Activated CD8-positive, alpha-beta memory T cell treated with anti-CD3 and anti-CD28 coated beads, Interleukin-2, amount 50 U/mL, for 4 hours (primary cell): Measurements from ENCODE around the gene ATP2B2.
"Not testable (repeated sequence)": the region's sequence is repeated elsewhere in the genome, so short reads cannot be mapped to it uniquely, and the experiment has no call there.

ENCODE experiments used
- DNase-seq: peaks from one replicate; pipeline ENCODE4 v3.0.0-alpha.2; 2020

Gene ATP2B2

DNA sequence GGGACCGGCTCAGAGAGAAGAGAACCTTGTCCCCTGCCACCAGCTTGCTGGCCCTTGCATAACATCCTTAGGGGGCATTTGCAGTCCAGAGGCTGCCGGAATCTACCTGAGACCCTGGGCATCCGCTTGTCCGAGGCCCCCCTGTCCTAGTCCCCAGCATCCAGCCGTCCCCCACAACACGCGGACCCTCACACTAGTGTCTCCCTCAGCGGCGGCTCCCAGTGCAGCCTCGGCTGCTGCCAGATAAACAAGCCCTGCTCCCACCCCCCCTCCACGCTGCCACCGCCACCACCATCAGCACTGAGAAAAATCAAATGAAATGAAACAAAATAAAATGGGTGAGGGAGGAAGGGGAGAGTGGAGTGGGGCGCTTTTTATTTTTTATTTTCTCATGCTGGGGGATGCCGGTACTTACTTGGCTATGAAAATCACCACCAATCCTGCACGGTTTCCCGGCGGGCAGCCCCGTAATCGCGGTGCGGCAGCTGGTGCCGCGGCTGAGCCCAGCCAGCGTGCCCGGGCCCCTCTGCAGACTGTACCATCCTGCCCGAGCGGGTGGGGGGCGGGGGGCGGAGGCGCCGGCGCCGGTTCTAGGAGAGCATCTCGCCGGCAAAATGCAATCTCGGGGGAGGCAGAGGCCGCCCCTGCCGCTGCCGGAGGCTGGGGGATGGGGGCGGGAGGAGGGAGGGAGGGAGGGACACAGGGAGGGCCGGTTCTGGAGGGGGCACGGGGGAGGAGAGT is at the start of gene ATP2B2:
ATP2B2 (minus strand) TSS at position 537 of the 741 bp plus-strand sequence. CDS start 56,043 bp downstream, outside the sequence.
- DNase-seq = no peak

DNA sequence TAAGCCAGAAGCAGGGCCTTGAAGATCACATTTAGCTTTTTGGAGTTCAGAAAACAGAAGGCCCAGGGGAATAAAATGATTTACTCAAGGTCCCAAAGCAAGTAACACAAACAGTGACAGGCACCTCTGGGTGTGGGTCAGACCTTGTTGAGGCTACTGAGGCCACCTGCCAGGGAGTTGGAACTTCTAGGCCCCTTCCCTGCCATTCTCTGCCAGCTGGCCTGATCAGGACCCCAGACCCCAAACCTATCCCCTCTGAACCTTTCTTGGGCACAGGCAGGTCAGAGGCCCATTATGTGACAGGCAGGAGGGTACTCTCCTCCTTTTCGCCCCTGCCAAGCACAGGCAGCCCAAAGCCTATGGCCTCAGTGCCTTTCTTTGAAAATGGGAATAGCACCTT is 49.4 kb upstream of the ATP2B2 start:
- DNase-seq = no peak

DNA sequence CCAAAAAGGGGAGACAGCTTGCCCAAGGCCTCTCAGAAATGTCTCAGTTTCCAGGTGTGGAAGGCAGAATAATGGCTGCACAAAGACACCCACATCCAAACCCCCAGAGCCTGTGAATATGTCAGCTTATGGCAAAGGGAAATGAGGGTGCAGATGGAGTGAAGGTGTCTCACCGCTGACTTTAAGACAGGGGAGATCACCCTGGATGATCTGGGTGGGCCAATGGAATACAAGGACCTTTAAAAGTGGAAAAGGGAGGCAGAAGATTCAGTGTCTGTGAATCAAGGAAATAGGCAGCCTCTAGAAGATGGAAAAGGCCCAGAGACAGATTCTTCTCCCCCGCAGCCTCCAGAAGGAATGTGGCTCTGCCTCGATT is 48.8 kb upstream of the ATP2B2 start:
- no peak for DNase-seq

- no peak for DNase-seq
Measured at GRCh38 chr3:10553591-10554235, 48.3 kb upstream of the ATP2B2 start.

DNA sequence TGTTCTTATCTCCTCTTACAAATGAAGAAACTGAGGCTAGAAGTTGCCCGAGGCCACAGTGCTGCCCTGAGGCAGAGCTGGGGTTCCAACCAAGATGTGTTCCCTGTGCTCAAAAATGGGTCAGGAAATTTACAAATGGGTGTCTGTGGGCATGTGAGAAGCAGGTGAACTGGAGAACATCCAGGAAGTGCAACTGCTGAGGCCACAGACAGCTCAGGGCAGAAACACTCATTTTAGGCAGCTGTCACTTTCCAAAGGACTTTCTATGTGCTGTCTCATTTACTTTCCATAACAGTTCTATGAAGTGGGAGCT is 47.2 kb upstream of the ATP2B2 start:
- DNase-seq = no peak

DNA sequence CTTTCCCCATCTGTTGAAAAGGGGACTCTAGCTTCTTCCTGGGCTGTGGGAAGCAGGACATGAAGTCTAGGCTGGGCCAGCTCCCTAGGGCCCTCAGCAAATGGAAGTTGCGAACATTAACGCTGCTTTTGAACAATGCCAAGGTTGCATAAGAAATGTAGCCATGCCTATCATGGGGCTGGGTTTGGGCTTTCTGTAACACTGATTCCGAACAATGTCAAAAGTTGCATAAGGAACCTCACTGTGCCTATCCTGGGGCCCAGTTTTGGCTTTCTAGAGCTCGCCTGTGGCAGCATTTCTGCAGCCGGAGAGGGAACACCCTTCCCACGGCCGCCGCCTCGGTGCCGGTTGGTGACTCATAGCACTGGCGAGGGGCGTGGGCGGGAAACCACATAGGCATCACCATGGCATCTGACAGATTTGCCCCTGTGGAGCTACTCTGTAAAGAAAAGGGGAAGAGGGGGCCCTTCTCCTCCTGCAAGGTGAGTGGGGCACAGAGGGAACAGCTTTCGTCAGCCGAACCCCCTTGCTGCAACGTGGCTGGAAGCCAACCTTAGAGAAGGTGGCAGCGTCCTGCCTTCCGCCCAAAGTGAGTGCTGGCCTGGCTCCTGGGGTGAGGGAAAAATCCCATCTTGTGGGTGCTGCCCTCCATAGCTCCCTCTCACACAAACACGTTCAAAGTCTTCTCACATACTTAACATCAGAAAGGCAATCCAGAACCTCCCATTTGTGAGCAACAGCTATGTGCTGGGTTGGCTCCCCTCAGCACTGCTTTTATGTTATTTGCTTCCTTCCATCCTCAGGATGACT is 46.6 kb upstream of the ATP2B2 start:
- peak; percentile 87 for DNase-seq

DNA sequence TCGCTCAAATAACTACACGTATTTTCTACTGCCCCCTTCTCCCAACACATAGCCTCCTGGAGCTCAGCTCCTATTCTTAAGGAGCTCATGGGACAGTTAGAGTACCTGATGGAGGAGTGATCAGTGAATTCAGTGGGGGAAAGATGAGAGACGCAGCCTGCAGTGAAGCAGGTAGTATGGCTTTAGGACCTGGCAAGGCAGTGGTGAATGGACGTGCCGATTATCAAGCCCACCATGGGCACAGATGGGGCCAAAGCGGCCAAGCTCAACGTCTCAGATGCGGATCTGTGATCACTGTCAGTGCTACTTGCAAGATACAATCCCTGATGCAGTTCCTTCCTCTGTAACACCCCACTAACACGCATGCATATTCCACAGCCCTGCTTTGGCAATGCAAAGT is 45.8 kb upstream of the ATP2B2 start:
- DNase-seq = no peak

GRCh38 chr3:10550705-10551104 is 45.3 kb upstream of the ATP2B2 start:
- no peak for DNase-seq

DNA sequence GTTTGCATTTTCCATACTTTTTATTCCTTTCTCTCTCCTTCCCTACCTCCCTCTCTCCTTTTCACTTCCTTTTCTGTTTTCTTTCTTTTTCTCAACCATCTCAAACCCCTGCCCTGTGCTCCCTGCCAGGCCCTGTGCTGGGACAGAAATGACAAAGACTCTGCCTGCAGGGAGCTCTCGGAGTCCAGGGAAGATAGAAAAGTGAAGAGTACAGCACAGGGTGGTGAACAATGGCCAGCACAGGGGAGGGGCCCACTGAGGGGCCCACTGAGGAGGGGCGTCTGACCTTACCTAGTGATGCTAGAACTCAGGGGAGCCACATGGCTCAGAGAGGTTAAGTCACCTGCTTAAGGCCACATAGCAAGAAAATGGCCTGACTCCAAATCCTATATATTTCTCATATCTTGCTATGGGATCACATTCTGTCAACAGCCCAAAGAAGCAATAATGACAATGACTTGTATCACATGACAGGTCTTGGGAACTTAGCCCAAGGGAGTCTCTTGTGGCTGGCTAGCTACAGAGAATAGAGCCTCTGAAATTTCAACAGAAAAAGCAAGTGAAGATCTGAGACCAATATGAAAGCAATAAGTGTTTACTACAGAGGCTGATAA is 44.3 kb upstream of the ATP2B2 start:
- DNase-seq = no peak

DNA sequence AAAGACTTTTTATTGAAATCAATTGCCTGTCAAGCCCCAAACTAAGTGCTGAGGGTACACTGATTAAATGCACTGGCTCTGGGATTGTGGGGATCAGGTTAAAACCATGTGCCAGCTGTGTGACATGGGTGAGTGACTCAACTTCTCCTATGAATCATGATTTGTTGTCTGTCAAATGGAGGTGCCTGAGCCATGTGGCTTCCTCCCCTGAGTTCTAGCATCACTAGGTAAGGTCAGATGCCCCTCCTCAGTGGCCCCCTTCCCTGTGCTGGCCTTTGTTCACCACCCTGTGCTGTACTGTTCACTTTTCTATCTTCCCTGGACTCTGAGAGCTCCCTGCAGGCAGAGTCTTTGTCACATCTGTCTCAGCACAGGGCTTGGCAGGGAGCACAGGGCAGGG is 43.6 kb upstream of the ATP2B2 start:
- no peak for DNase-seq

GRCh38 chr3:10547841-10548783 is 42.7 kb upstream of the ATP2B2 start:
- no peak for DNase-seq

DNA sequence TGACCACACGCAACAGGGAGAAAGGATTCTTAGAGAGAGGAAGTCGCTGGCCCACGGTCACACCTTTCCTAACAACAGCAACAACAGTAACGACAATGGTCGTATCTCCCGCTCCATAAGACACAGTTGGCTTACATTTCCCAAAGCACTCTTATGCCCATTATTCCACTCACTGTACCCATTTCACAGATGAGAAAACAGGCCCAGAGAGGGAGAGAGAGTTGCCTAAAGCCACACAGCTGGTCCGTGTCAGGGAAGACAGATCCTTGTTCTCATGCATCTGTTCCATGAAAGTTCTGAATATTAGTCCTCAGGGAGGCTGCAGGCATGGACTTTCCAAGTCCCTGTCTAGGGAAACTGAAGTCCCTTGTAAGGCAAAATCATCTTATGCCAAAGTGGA is 42.0 kb upstream of the ATP2B2 start:
- DNase-seq = no peak

DNA sequence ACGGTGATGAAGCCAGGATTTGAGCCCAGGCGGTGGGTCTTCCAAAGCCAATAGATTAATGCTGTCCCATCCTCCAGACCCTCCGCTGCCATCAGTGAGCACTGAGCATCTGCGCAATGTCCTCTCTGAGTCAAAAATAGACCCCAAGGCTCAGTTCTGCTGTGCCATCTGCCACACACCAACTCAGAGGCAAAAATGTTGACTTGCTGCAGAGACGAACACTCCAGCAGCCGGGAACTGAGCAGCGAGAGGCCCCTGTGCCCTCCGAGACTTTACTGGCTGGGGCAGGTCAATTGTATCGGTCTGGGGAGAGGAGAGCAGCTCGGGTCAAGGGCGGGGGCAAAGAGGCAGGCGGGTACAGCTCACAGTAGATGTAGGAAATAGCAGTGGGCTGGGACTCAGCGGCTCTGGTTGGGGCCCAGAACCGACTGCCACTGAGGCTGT is 41.5 kb upstream of the ATP2B2 start:
- no peak for DNase-seq

GRCh38 chr3:10546181-10546624 is 40.8 kb upstream of the ATP2B2 start:
- DNase-seq = no peak

- DNase-seq = no peak
Measured at GRCh38 chr3:10542518-10542917, 37.1 kb upstream of the ATP2B2 start.

- DNase-seq = not testable (repeated sequence)
Measured at GRCh38 chr3:10540347-10540746, 35.0 kb upstream of the ATP2B2 start.

- DNase-seq = no peak
Measured at GRCh38 chr3:10534066-10534465, 28.7 kb upstream of the ATP2B2 start.

GRCh38 chr3:10533737-10534023 is 28.3 kb upstream of the ATP2B2 start:
- no peak for DNase-seq

GRCh38 chr3:10532939-10533736 is 27.8 kb upstream of the ATP2B2 start:
- DNase-seq = no peak

DNA sequence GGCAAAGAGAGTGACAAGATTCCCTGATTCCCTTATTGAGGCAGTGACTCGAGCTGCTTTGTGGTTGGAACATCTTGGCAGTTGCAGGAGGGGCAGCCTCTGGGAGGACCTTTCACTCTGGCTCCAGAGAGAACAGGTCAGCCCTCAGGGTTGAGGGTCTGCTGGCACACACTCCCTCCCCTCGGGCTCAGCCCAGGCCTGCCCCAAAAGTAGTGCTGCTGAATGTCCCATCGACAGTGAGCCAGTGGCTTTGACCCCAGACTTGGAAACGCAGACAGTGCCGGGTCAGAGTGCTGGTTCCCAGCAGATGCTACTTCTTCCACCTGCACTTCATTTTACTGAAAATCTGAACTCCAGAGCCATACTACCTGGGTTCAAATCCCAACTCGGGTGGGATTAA is 25.6 kb upstream of the ATP2B2 start:
- no peak for DNase-seq

GRCh38 chr3:10530241-10530640 is 24.9 kb upstream of the ATP2B2 start:
- DNase-seq = no peak

DNA sequence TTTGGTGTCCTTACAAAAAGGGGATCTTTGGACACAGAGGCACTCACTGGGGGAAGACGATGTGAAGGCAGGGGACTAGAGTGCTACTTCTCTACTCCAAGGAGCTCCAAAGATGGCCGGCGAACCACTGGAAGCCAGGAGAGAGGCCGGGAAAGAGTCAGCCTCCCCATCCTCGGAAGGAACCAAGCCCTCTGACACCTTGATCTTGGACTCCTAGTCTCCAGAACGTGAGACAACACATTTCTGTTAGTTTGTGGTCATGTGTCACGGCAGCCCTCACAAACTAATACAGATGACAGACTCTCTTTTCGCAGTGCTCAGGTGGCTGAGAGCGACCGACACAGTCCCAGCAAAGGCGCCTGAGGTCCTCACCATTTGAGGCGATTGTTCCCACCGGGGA is 24.4 kb upstream of the ATP2B2 start:
- DNase-seq = no peak
